ENCODE data around the gene PLPPR2.

PLPPR2 gene

DNA sequence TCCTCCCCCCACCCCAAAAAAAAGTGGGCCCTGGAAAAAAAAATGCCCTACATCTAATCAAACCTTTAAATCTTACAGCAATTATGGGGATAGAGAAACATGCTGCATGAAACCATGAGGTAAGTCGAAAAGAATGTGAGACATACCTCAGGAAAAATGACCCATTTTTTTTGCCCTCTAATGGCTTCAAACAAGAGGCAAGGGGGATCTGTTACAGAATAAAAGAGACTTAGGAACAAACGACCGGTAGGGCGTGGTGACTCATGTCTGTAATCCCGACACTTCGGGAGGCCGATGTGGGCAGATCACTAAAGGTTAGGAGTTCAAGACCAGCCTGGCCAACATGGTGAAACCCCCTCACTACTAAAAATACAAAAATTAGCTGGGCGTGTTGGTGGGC, 55.5 kb downstream of the PLPPR2 start:
- TF ChIP-seq, protein P1, sequence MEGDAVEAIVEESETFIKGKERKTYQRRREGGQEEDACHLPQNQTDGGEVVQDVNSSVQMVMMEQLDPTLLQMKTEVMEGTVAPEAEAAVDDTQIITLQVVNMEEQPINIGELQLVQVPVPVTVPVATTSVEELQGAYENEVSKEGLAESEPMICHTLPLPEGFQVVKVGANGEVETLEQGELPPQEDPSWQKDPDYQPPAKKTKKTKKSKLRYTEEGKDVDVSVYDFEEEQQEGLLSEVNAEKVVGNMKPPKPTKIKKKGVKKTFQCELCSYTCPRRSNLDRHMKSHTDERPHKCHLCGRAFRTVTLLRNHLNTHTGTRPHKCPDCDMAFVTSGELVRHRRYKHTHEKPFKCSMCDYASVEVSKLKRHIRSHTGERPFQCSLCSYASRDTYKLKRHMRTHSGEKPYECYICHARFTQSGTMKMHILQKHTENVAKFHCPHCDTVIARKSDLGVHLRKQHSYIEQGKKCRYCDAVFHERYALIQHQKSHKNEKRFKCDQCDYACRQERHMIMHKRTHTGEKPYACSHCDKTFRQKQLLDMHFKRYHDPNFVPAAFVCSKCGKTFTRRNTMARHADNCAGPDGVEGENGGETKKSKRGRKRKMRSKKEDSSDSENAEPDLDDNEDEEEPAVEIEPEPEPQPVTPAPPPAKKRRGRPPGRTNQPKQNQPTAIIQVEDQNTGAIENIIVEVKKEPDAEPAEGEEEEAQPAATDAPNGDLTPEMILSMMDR (IDR thresholded peaks at IDR 0.05; ENCODE audit: unreplicated experiment in 3 of 3): no peak
- H3K27ac Mint-ChIP-seq: peak overlapping the region in 1 of 3 experiments; percentile 62

DNA sequence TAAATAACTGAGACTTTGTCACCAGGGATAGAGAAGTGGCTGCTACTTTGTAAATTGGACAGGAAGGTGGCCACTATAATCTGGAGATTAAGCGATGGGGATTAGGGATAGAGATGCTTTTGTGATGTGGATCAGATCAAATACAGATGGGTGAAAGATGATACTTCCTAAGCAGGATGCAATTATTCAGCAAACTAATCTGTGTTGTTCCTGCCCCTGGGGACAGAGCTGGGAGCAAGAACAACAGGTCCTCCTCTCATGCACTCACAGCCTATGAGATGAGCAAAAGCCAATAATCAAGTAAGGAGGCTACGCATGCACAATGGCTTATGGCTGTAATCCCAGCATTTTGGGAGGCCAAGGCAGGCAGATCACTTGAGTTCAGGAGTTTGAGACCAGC, 59.3 kb downstream of the PLPPR2 start:
- H3K9me3 Mint-ChIP-seq: no peaks in the 10 kb centered on the region
- peaks cover 51% of the 10 kb centered on the region for H3K27me3 Mint-ChIP-seq (ENCODE audit: low read depth)
- peaks cover 3% of the 10 kb centered on the region for H3K36me3 Mint-ChIP-seq (ENCODE audit: low read depth)
- no peak overlapping the region for H3K4me3 Mint-ChIP-seq
- no peaks in the 10 kb centered on the region for H3K4me1 Mint-ChIP-seq
- TF ChIP-seq, protein P1 (IDR thresholded peaks at IDR 0.05; ENCODE audit: unreplicated experiment in 3 of 3): no peak
- H3K27ac Mint-ChIP-seq: no peak overlapping the region

More for the DNA sequence above, 55.5 kb downstream of the PLPPR2 start:
- no peaks in the 10 kb centered on the region for H3K4me1 Mint-ChIP-seq
- no peaks in the 10 kb centered on the region for H3K9me3 Mint-ChIP-seq
- H3K4me3 Mint-ChIP-seq: no peak overlapping the region
- no peaks in the 10 kb centered on the region for H3K36me3 Mint-ChIP-seq (ENCODE audit: low read depth)
- H3K27me3 Mint-ChIP-seq (ENCODE audit: low read depth): peaks cover 30% of the 10 kb centered on the region

All from nephron (organoid).